Effector CD4-positive, alpha-beta T cell (primary cell): Measurements from ENCODE around the gene RBBP8.

Experiments
- DNase-seq: peaks from one replicate; pipeline ENCODE4 v3.0.0-alpha.2; 2020

RBBP8 gene

DNA sequence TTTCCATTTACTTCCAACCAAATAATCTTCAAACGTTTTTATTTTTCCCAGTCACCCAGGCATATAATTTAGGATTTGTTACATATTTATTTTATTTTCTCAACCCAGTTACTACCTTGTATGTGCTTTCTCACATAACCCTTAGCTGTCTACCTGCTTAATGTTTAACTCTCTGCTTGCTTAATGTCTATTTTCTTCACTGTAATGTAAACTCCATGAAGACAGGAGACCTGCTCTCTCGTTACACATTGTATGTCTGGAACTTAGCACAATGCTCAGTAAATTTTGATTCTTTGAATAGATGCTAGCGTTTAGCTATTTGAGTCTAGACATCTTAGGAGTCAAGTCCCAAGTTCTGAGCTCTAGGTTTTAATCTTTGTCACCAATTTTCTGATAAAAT lies 70.2 kb downstream of the RBBP8 start:
- no peak for DNase-seq

DNA sequence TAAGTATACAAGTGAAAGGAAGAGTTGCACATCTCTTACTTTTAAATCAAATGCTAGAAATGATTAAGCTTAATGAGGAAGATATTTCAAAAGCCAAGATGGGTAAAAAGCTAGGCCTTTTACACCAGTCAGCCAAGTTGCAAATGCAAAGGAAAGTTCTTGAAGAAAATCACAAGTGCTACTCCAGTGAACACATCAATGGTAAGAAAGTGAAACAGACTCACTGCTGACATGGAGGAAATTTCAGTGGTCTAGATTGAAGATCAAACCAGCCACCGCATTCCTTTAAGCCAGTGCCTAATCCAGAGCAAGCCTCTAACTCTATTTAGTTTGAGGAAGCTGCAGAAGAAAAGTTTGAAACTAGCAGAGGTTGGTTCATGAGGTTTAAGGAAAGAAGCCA lies 79.1 kb downstream of the RBBP8 start:
- DNase-seq, result no peak

DNA sequence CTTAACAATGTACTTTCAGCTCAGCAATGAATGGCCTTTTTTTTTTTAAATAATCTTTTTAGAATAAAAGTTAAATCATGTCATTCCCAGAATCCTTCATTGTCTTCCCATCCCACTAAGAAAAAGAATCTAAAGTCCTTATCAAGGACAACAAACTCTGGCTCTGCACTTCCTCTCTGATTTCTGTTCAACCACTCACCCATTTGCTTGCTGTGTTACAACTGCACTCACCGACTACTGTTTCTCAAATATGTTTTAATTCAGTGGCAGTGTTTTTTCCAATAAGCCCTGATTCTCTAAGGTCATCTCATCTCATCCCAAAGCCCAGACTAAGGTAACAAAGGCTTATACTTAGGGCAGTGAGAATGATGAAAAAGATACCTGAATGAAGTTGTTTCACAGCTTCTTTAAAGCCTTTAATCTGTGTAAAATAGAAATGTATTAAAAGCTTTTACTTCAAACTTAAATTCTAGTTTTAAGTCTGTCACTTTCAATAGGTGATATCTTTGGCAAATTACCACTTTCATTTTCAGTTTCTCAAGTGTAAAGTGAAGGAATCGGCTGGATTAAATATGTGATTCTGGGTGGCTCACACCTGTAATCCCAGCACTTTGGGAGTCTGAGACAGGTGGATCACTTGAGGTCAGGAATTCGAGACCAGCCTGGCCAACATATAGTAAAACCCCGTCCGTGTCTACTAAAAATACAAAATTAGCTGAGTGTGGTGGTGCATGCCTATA lies 87.6 kb downstream of the RBBP8 start:
- DNase-seq, result no peak

DNA sequence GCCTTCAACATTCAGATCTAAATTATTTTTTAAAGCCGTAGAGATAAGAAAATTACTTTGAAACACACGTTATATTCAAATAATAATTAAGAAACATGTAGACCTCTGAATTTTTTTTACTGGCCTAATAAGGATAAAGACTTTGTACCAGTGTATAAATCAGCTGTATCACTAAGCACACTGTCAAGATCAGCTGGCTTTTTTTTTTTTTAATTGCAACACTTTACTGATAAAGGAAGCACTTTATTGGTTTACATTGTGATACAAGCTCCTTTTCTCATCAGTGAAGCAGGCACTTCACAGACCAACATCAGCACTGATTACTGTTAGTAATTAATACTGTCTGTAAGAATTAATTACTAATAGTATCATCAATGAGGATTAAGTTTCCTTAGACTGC lies 88.5 kb downstream of the RBBP8 start:
- no peak for DNase-seq

DNA sequence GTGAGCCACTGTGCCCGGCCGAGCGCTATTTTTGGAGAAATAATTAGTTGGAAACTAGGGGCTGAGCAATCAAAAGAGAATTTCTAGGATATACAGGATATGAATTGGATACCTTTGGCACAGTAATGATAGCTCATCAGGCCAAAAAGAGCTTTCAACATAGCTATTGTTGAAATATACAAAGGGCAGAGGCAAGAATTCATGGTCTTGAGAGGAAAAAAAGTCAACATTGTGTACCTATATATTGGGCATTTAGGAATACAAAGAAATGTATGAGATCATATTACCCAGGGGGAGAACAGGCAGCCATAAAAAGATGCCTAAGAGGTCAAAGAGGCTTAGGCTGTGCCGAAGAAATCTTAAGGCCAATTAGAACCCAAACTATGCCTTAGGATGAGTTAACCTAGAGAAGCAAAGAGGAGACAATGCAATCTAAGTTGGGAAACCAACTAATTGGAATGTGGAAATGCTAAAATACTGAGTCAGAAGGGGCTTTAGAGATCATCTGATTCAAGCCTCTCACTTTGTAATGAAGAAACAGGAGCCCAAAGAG lies 99.0 kb downstream of the RBBP8 start:
- DNase-seq, result no peak

DNA sequence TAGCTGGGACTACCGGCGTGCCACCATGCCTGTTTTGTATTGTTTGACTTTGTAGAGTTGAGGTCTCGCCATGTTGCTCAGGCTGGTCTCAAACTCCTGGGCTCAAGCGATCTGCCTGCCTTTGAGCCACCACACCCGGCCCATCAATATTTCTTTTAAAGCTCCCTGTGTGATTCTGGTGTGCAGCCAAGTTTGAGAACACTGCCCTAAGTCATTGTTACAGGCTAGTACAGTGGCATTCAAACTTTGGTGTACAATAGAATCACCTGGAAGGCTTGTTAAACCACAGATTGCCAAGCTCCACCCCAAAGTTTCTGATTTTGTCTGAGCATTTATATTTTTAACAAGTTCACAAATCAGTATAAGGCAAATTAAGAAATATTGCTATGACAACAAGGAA lies 99.9 kb downstream of the RBBP8 start:
- no peak for DNase-seq

DNA sequence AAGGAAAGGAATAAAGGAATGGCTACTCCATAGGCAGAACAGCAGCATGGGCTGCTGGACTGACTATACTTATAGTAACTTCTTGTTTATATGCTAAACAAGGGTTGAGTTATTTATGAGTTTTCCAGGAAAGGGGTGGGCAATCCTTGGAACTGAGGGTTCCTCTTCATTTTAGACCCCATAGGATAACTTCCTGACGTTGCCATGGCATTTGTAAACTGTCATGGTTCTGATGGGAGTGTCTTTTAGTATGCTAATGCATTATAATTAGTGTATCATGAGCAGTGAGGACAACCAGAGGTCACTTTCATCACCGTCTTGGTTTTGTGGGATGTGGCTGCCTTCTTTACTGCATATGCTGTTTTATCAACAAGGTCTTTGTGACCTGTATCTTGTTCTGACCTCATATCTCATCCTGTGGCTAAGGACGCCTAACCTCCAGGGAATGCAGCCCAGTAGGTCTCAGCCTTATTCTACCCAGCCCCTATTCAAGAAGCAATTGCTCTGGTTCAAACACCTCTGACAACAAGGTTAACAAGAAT lies 103.6 kb downstream of the RBBP8 start:
- DNase-seq, result no peak

DNA sequence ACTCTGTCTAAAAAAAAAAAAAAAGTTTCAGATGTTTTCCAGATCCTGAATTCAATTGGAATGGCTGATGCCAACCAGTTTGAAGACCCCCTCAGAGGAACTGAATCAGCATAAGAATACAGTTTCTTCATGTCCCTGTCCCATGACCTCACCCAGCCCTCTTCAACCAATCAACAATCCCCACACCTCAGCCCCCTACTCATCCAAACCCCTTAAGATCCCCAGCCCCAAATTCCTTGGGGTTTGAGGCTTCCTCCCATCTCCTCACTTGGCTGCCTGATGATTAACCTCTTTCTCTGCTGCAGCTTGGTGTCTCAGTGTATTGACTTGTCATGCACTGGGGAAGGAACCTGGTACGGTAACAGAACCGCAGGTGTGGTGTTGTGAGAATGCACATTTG lies 104.5 kb downstream of the RBBP8 start:
- DNase-seq, result no peak

DNA sequence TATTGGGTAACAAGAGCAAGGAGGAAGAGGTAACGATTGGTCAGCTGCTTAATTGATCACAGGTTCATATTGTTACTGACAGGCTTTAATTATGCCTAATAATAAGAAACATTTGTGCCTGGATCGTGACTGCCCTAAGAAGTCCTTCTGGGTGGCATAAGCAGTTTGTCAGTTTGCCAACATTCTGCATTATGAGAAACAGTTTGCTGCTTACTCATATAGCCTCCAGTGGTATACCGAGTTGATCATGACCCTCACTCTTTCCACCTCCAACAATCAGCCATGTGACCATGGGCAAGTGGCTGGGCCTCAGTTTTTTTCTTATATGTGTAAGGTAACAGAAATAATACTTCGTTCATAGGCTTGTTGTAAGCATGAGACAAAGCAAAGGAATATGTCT lies 105.6 kb downstream of the RBBP8 start:
- no peak for DNase-seq

DNA sequence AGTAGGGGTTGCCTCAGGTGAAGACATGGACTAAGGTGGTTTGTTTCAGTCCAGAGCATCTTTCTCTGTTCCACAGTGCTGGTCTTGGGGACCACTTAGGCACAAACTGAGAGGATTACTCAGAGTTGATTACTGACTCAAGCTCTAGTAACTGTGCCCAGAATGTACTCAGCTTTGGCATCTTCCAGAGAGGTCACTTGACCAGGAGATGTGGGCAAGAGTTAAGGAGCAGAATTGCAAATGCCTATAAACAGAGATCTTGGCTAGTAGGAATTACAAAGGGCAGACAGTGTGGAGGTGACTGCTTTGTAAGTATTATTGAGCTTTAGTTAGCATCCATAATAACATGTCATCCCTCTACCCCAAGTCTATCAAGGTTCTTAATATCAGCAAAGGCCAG lies 109.0 kb downstream of the RBBP8 start:
- no peak for DNase-seq

DNA sequence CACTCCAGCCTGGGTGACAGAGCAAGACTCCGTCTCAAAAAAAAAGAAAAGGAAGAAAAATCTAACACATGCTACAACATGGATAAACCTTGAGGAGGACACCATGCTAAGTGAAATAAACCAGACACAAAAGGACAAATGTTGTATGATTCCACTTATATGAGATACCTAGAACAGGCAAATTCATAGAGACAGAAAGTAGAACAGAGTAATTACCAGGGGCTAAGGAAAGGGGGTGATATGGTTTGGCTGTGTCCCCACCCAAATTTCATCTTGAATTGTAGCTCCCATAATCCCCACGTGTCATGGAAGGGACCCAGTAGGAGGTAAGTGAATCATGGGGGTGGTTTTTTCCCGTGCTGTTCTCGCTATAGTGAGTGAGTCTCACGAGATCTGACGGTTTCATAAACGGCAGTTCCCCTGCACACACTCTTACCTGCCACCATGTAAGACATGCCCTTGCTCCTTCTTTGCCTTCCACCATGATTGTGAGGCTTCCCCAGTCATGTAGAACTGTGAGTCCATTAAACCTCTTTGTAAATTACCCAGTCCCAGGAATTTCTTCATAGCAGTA lies 110.8 kb downstream of the RBBP8 start:
- no peak for DNase-seq

DNA sequence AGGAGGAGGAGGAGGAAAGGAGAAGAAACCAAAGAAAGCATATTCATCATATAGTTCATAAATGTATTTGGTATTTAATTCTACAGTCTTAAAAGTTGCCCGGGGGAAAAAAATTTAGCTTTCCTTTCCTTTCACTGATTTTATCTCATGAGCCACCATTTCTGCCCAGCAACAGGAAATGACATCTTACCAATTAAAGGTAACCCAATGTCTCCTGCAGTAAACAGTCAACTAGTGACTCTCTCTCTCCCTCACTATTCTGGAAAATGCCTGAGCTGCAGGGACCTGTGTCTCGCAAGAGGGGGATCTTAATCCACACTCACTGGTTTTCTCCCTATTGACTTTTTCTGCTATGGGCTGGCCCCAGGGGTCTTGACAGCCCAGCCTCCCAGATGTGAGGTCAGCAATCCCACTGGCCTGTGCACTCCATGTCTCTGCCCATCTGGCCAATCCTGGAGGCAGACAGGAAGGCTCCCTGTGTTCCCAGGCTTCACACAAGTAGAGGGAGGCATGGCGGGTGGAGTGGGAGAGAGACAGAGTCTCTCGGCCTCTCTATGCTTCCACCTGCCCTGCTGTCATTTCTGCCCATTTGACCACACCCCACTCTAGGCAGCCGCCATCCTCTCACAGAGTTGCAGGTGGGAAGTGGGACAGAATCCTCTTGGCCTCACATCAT lies 116.7 kb downstream of the RBBP8 start:
- no peak for DNase-seq

DNA sequence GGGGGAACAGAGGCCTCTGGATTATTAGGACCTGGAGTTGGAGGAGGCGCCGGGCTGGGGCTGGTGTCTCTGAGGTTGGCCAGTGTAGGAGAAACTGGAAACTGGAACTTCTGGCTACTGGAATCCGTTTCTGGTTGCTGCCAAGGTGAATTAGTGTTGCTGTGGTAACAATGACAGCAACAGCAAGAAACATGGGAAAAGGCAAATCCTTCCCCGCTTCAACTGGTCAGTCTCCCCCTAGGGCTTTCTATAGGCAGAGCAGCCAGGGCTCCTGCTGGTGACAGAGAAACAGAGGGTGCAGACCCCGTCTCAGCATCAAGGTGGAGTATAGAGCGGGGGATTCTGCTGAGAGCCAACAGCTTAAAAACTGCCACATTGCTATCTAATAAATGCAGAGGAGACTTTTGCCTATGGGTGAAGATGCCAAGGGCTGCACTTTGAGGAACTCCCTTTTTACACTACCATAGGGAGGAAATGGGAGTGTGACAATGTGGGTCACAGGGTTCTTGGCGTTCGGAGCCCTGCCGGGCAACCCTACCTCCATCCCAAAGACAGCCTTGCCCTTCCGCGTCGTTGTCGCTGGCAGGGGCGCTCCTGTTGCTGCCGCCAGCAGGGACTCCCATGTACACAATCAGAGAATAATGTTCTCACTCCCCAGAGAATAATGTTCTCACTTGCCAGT lies 120.8 kb downstream of the RBBP8 start:
- DNase-seq, result no peak

DNA sequence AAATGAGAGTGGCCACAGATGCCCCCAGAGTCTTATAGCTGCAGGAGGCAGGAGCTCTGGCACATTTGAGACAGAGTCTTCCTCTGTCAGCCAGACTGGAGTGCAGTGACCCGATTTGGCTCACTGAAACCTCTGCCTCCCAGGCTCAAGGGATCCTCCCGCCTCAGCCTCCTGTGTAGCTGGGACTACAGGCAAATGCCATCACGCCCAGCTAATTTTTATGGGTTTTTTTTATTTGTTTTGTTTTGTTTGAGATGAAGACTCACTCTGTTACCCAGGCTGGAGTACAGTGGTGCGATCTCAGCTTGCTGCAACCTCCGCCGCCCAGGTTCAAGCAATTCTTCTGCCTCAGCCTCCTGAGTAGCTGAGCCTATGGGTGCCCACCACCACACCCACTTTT lies 121.4 kb downstream of the RBBP8 start:
- no peak for DNase-seq

DNA sequence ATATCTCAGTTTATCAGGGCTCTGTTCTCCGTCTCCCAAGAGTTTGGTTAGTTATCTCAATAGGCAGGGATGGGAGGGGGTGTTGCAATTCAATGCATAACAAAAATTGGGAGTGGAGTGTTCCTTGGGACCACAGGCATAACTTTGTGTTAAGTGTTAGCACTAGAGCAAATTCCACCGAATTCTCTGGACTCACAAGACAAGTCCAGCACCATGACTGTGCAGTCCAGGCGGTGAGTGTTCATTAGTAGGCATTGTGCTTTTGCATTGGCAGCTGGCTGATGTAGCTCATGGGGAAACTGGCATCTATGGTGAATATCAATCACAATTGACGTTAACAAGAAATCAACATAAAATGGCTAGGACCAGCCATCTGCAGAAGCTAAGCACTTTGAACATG lies 123.2 kb downstream of the RBBP8 start:
- DNase-seq, result no peak

DNA sequence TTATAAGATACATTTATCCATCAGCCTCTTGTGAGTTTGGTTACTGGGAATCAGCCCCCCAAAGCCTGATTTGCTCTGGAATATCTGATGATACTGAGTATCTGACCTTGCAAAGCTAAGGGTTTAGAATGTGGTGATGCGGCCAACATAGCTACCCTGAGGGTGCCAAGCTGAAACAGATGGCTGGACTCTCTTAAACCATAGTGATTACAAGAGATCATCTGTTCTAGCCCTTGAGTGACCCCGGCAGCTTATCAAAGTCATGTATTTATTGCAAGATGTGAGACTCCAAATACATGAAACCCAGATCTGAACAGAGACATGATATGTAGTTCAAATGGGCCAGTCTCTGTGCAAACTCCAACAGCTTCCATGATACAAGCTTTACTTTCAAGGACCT lies 124.0 kb downstream of the RBBP8 start:
- DNase-seq, result no peak

DNA sequence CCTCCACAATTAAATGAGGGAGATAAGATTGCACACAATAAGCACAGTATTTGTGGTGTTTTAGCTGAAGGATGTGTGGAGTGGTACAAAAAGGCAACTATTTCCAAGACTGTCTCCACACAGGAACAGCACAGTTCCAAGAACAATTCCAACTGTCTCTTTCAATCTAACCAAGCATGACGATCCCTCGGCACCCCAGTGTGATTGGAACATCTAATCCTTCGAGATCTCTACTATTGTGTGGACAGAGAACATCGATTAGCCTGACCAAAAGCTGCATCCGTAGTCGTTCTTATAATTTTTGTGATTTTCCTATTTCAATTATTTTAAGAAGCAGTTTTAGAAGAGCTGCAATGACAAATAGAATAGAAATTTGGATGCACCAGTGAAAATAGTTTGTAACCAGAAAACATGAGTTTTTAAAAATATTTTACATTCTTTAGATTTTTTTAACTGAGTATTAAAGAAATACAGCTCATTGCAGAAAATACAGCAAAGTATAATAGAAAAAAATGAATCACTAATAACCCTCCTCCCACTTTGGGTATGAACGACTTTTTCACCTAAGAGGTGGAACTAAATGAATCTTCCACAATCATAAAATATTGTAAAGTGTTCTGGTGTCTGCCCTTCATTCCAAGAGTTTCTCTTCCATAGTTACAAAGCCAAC lies 125.8 kb downstream of the RBBP8 start:
- DNase-seq, result no peak

DNA sequence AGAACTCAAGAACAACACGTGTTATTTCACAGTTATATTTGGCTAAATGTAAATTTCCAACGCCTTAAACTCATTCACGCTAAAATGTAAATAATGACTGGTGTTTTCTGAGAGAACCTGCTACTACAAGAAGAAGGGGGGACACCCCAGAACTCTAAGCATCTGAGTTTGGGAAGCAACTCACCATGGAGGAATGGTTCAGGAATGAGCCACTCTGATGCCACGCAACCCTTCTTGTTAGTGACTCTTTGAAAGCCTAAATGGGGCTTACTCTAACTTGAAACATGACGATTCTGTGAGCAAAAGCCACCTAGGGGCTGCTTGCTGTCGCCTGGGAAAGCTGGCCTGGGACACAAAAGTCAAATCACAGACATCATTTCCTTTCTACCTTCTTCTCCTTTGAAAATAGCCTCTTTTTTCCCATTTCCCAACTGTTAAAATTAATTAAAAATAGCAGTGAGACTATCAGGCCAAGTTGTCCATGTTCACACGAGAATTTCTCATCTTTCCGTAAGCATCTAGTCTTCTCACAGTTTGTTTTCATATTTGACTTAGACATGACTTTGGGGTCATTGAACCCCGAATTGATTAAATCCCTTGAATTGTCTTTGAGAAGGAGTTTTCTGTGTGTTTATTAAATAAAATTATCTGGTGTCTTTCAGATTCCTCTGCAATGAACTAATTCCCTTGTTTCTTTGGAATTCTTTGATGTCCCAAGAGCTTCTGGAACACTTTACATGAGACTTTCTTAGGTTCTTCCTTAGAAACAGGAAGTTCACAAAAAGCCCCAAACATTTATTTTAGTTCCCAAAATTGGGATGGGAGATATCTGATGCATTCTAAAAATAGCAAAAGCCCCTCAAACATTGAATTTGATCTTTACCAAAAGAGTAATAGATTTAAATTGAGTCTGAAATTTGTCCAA lies 126.7 kb downstream of the RBBP8 start:
- no peak for DNase-seq

DNA sequence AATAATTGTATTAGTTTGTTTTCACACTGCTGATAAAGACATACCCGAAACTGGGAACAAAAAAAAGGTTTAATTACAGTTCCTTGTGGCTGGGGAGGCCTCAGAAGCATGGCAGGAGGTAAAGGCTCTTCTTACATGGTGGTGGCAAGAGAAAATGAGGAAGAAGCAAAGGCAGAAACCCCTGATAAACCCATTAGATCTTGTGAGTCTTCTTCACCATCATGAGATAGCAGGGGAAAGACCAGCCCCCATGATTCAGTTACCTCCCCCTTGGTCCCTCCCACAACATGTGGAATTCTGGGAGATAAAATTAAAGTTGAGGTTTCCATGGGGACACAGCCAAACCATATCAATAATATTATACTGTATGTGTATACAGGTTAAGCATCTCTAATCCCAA lies 128.9 kb downstream of the RBBP8 start:
- no peak for DNase-seq

DNA sequence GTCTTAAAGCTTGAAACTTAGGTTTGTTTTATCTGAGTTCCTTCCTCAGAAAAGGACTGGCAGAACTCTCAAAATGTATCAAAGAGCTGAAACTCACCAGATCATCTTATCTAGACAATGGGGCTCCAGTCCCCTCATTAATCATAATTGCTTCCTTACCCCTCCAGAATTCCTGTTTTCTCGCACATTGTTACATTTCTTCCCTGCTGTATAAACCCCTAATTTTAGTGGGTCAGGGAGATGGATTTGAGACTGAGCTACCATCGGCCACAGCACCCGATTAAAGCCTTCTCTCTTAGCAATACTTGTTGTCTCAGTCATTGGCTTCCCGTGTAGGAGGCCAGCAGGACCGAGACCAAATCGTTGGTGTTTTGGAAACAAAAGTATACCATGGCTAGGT lies 130.4 kb downstream of the RBBP8 start:
- DNase-seq, result no peak

DNA sequence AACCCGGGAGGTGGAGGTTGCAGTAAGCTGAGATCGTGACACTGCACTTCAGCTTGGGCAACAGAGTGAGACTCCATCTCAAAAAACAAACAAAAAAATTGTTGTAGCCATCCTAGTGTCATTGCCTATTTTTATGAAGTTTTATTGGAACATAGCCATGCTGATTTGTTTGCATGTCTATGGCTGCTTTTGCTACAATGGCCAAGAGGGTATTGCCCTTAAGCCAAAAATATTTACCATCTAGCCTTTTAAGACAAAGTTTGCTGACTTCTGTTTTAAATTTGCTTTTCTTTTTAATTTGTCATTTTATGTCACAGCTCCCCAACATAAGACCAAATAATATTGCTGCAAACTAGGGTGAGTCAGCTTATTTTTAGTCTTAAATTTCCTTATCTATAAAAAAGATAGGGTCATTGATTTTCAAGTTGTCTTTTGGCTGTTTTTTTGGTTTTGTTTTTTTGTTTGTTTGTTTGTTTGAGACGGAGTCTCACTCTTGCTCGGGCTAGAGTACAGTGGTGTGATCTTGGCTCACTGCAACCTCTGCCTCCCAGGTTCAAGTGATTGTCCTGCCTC lies 132.2 kb downstream of the RBBP8 start:
- no peak for DNase-seq
